OCI-LY3 (cell line): ENCODE measurements around the gene MED20.
"Not testable (repeated sequence)": the region's sequence is repeated elsewhere in the genome, so short reads cannot be mapped to it uniquely, and the experiment has no call there.

Experiments
- H2AFZ ChIP-seq: fragments of 200-600, 300-600 bp; shearing (Covaris generic); 2 replicates; pipeline ENCODE4 v1.6.0; 2014; ENCODE audit warnings: antibody characterized with exemption, low read depth, low read length
- H3K27ac ChIP-seq: fragments of 200-600, 300-600 bp; sonication (generic); 2 replicates; pipeline ENCODE4 v1.5.1; 2014; ENCODE audit warnings: mild to moderate bottlenecking, low read length, moderate library complexity, mixed read lengths
- H3K27me3 ChIP-seq: fragments of 200-600, 300-600 bp; sonication (generic); 2 replicates; pipeline ENCODE4 v1.6.1; 2014; ENCODE audit warnings: low read depth, low read length, mixed read lengths
- H3K36me3 ChIP-seq: fragments of 200-600, 300-600 bp; sonication (generic); replicated peaks from 2 replicates; pipeline ENCODE3; 2014; ENCODE audit warnings: low read depth, low read length, mixed read lengths
- H3K4me1 ChIP-seq: fragments of 300-600, 200-600 bp; sonication (generic); 2 replicates; pipeline ENCODE4 v1.6.1; 2014; ENCODE audit warnings: low read length, mixed read lengths
- H3K4me2 ChIP-seq: fragments of 200-600, 300-600 bp; sonication (generic); 2 replicates; pipeline ENCODE4 v1.6.1; 2014; ENCODE audit warnings: low read length, mixed read lengths
- H3K4me3 ChIP-seq: fragments of 300-600, 200-600 bp; sonication (generic); 2 replicates; pipeline ENCODE4 v1.5.1; 2014; ENCODE audit warnings: antibody characterized with exemption, mild to moderate bottlenecking, low read length, moderate library complexity
- H3K79me2 ChIP-seq: fragments of 300-600, 200-600 bp; shearing (Covaris generic); 2 replicates; pipeline ENCODE4 v1.6.1; 2014; ENCODE audit warnings: mild to moderate bottlenecking, low read length, mixed read lengths
- H3K9ac ChIP-seq: fragments of 300-600, 200-600 bp; shearing (Covaris generic); 2 replicates; pipeline ENCODE4 v1.6.0; 2014; ENCODE audit warnings: mild to moderate bottlenecking, low read length, moderate library complexity
- H3K9me3 ChIP-seq: fragments of 200-600, 300-600 bp; shearing (Covaris generic); 2 replicates; pipeline ENCODE4 v1.6.1; 2014; ENCODE audit warnings: low read length, mixed read lengths; ENCODE audit not compliant: insufficient read depth
- H4K20me1 ChIP-seq: fragments of 200-600, 300-600 bp; sonication (generic); 2 replicates; pipeline ENCODE4 v1.6.1; 2016; ENCODE audit warnings: low read length, mixed read lengths; ENCODE audit not compliant: insufficient read depth
- EZH2phosphoT487 ChIP-seq: fragments of 200-600 bp; shearing (Covaris generic); IDR thresholded peaks from 2 replicates; pipeline ENCODE4 v1.6.1; 2018; ENCODE audit warnings: antibody characterized with exemption, mixed run types, low read depth
- TF ChIP-seq, protein P1 (sequence below): fragments of 200-600, 300-600 bp; sonication (generic); IDR thresholded peaks from 2 replicates; pipeline ENCODE4 v1.5.1; 2014; ENCODE audit warnings: antibody characterized with exemption, low read length, low read depth

MED20 gene

DNA sequence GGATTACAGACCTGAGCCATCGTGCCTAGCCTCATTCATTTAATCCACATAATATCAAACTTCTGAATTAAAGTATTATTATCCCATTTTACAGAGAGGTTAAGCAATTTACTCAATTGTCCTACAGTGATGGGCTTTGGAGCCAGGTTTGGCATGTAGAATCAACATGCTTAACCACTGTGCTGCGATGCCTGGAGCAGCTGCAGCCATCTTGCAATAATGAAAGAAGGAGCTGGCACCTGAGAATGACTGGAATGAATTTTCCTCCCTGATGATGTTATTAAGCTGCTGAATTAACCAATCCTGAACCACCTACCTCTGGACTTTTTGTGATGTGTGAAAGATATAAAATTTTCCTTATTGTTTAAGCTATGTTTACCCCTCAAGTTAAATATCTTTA, 33.7 kb upstream of the MED20 start:
- no peak overlapping the region for H2AFZ ChIP-seq
- no peak overlapping the region for H3K27ac ChIP-seq
- no peaks in the 10 kb centered on the region for H4K20me1 ChIP-seq
- no peak overlapping the region for H3K4me3 ChIP-seq
- no peak overlapping the region for H3K9ac ChIP-seq
- H3K79me2 ChIP-seq = no peaks in the 10 kb centered on the region
- peaks cover 9% of the 10 kb centered on the region for H3K4me1 ChIP-seq
- TF ChIP-seq EZH2phosphoT487 = no peak
- TF ChIP-seq, protein P1, sequence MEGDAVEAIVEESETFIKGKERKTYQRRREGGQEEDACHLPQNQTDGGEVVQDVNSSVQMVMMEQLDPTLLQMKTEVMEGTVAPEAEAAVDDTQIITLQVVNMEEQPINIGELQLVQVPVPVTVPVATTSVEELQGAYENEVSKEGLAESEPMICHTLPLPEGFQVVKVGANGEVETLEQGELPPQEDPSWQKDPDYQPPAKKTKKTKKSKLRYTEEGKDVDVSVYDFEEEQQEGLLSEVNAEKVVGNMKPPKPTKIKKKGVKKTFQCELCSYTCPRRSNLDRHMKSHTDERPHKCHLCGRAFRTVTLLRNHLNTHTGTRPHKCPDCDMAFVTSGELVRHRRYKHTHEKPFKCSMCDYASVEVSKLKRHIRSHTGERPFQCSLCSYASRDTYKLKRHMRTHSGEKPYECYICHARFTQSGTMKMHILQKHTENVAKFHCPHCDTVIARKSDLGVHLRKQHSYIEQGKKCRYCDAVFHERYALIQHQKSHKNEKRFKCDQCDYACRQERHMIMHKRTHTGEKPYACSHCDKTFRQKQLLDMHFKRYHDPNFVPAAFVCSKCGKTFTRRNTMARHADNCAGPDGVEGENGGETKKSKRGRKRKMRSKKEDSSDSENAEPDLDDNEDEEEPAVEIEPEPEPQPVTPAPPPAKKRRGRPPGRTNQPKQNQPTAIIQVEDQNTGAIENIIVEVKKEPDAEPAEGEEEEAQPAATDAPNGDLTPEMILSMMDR = no peak
- no peaks in the 10 kb centered on the region for H3K36me3 ChIP-seq
- H3K4me2 ChIP-seq = no peak overlapping the region
- H3K27me3 ChIP-seq = no peaks in the 10 kb centered on the region
- H3K9me3 ChIP-seq = no peaks in the 10 kb centered on the region

GRCh38 chr6:41947581-41948220, 26.8 kb upstream of the MED20 start:
- Histone ChIP-seq H3K9me3 (no peaks in the 10 kb centered on the region), H3K4me1 (no peaks in the 10 kb centered on the region), H3K4me2 (no peak overlapping the region), H4K20me1 (no peaks in the 10 kb centered on the region), H3K9ac (no peak overlapping the region), H3K4me3 (no peak overlapping the region), H3K79me2 (no peaks in the 10 kb centered on the region), H3K27ac (no peak overlapping the region), H2AFZ (no peak overlapping the region), H3K27me3 (no peaks in the 10 kb centered on the region), H3K36me3 (no peaks in the 10 kb centered on the region)
- TF ChIP-seq EZH2phosphoT487 = no peak
- TF ChIP-seq, protein P1 = no peak

DNA sequence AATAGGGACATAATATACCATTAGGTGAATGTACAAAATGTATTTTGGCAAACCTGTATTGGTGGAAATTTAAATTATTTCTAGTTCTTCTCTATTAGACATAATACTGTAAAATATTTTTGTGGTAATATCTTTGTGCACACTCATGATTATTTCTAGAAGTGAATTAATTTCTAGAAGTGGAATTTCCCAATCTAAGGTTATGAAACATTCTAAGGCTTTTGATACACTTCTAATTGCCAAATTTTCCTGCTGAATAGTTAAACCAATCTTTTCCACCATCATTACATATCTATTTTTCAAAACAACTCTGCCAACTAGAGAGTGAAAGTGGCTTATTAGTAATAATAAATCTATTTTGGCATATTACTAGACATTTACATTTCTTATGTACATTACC, 22.5 kb upstream of the MED20 start:
- no peak for TF ChIP-seq EZH2phosphoT487
- TF ChIP-seq, protein P1 = no peak
- Histone ChIP-seq H3K9ac (no peak overlapping the region), H3K79me2 (peaks cover 13% of the 10 kb centered on the region; the same call in 1 of the 2 replicates), H3K27me3 (no peaks in the 10 kb centered on the region), H3K4me3 (no peak overlapping the region), H3K4me2 (no peak overlapping the region), H2AFZ (no peak overlapping the region), H3K36me3 (no peaks in the 10 kb centered on the region), H3K27ac (no peak overlapping the region), H3K4me1 (peaks cover 13% of the 10 kb centered on the region), H4K20me1 (no peaks in the 10 kb centered on the region), H3K9me3 (no peaks in the 10 kb centered on the region)

DNA sequence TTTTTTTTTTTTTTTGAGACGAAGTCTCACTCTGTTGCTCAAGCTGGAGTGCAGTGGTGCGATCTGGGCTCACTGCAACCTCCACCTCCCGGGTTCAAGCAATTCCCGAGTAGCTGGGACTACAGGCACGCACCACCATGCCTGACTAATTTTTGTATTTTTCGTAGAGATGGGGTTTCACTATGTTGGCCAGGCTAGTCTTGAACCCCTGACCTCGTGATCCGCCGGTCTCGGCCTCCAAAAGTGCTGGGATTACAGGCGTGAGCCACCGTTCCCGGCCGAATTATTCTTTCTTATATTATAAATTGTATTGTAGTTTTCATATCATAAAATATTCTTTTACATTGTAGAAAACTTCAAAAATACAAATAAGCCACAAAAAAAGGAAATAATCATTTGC, 21.9 kb upstream of the MED20 start:
- H3K4me3 ChIP-seq, H3K27me3 ChIP-seq, H3K36me3 ChIP-seq, H3K27ac ChIP-seq, H4K20me1 ChIP-seq, H3K9me3 ChIP-seq, H3K9ac ChIP-seq, H3K4me2 ChIP-seq, H2AFZ ChIP-seq: not testable (repeated sequence)
- Histone ChIP-seq H3K79me2 (peaks cover 13% of the 10 kb centered on the region; the same call in 1 of the 2 replicates), H3K4me1 (peaks cover 13% of the 10 kb centered on the region)
